Measurements from ENCODE around the gene RNF186. TPM values are rescaled to one million over a fixed set of nuclear protein-coding genes. Genes with fewer than 3 reads are reported as not detected.

Gene RNF186
- total RNA-seq, 1 donor from 2014 or later: 0.05 TPM

- DNase-seq (ENCODE audit: low read depth): peak; percentile 95
Measured at GRCh38 chr1:19764848-19765247, 50.2 kb downstream of the RNF186 start.

Other genes starting within 250 kb of the RNF186 start
- 76.9 and 168 TPM in 2 replicates for gene NBL1, start 171.0 kb downstream of the RNF186 start, total RNA-seq
- gene HTR6, start 150.4 kb downstream of the RNF186 start, total RNA-seq: not detected in 2 replicates
- gene TMCO4, start 15.4 kb downstream of the RNF186 start, total RNA-seq: 14.4 and 32.6 TPM in 2 replicates
- 4.3 and 8.7 TPM in 2 replicates for gene OTUD3, start 67.1 kb upstream of the RNF186 start, total RNA-seq
- gene PLA2G2E, start 108.3 kb upstream of the RNF186 start, total RNA-seq: not detected in 2 replicates
- not detected in 2 replicates for gene PLA2G2A, start 164.3 kb upstream of the RNF186 start, total RNA-seq

All from renal cortical epithelial cell (primary cell).